Hepatocyte (in vitro differentiated cells): Measurements from ENCODE around the gene CD9.

Experiments
- CTCF ChIP-seq: fragments of 200-600 bp; sonication (generic); IDR thresholded peaks from 2 replicates; pipeline ENCODE4 v1.5.1; 2016; ENCODE audit warnings: antibody characterized with exemption, mild to moderate bottlenecking; ENCODE audit not compliant: poor library complexity
- EZH2 ChIP-seq: fragments of 200-600 bp; sonication (generic); IDR thresholded peaks from 2 replicates; pipeline ENCODE4 v1.6.1; 2016; ENCODE audit warnings: antibody characterized with exemption, mild to moderate bottlenecking, borderline replicate concordance

DNA sequence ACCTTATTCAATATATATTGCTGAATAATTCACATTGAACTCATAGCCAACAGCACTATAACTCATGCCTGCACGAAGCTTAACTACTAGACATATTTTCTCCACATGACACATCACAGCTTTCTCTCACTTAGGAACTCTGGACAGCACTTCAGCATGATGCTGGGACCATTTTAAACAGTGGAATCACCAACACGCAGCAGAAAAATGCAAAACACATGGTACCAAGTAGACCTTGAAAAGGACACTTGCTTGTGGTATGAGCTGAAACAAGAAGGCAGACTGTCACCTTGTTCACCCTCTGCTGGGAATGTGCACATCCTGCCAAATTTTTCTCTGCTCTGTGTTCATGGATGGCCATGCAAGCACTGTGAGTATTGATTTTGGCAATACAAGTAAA lies 34.8 kb upstream of the CD9 start:
- TF ChIP-seq CTCF = no peak
- TF ChIP-seq EZH2 = no peak
